Osteoblast (primary cell): ENCODE results near the gene COL4A2. TPM values are rescaled to one million over a fixed set of nuclear protein-coding genes. Genes with fewer than 3 reads are reported as not detected.

Experiments used
- DNase-seq: peaks from one replicate; pipeline ENCODE4 v3.0.0; 2011; ENCODE audit warnings: low spot score, mixed read lengths; ENCODE audit not compliant: insufficient read length; ENCODE audit errors: missing footprints
- H2AFZ ChIP-seq: 2 replicates; pipeline ENCODE4 v1.6.0; 2011; ENCODE audit warnings: mild to moderate bottlenecking, low read length
- H3K27ac ChIP-seq: 2 replicates; pipeline ENCODE4 v1.5.1; 2011; ENCODE audit warnings: mild to moderate bottlenecking, low read depth, low read length, moderate library complexity
- H3K27me3 ChIP-seq: 2 replicates; pipeline ENCODE4 v1.6.0; 2012; ENCODE audit warnings: mild to moderate bottlenecking, control low read depth, inconsistent platforms, low read length, moderate library complexity; ENCODE audit not compliant: insufficient read depth
- H3K36me3 ChIP-seq: 2 replicates; pipeline ENCODE4 v1.5.1; 2011; ENCODE audit warnings: mild to moderate bottlenecking, low read length, control low read depth, moderate library complexity; ENCODE audit not compliant: insufficient read depth
- H3K4me1 ChIP-seq: 2 replicates; pipeline ENCODE4 v1.5.1; 2011; ENCODE audit warnings: mild to moderate bottlenecking, low read length, control low read depth, moderate library complexity; ENCODE audit not compliant: insufficient read depth
- H3K4me2 ChIP-seq: 2 replicates; pipeline ENCODE4 v1.6.0; 2011; ENCODE audit warnings: mild to moderate bottlenecking, low read length; ENCODE audit not compliant: insufficient read depth
- H3K4me3 ChIP-seq: fragments of 200-600 bp; sonication (generic); 3 replicates; pipeline ENCODE4 v1.5.1; 2012; ENCODE audit warnings: mild to moderate bottlenecking, low read length, inconsistent platforms; ENCODE audit not compliant: insufficient read depth
- H3K79me2 ChIP-seq: 2 replicates; pipeline ENCODE4 v1.6.0; 2012; ENCODE audit warnings: mild to moderate bottlenecking, low read length, control low read depth, inconsistent platforms; ENCODE audit not compliant: insufficient read depth
- H3K9me3 ChIP-seq: 2 replicates; pipeline ENCODE4 v1.5.1; 2011; ENCODE audit warnings: low read depth, low read length, control low read depth
- H4K20me1 ChIP-seq: 2 replicates; pipeline ENCODE4 v1.6.0; 2012; ENCODE audit warnings: mild to moderate bottlenecking, low read length, control low read depth; ENCODE audit not compliant: insufficient read depth
- total RNA-seq: library from RNA; depleted of rRNA; stranded (reverse); fragments of >200 nt; gene quantifications from 2 replicates; pipeline ENCODE4 v1.2.3, GENCODE V29; 2012
- TF ChIP-seq, protein P1 (sequence below): IDR thresholded peaks from 2 replicates; pipeline ENCODE4 v1.5.1; 2011; ENCODE audit warnings: mild to moderate bottlenecking, low read depth, low read length, moderate library complexity; ENCODE audit errors: extremely low read depth

COL4A2 gene
- total RNA-seq, 1 donor: 267 TPM

GRCh38 chr13:110411688-110412059 lies 104.6 kb downstream of the COL4A2 start:
- Histone ChIP-seq H3K79me2 (peaks cover 21% of the 10 kb centered on the region), H4K20me1 (no peaks in the 10 kb centered on the region), H3K27me3 (no peaks in the 10 kb centered on the region), H3K4me1 (peaks cover 44% of the 10 kb centered on the region), H3K9me3 (no peaks in the 10 kb centered on the region), H3K4me2 (peak overlapping the region; percentile 15), H3K36me3 (peaks cover 33% of the 10 kb centered on the region), H2AFZ (no peak overlapping the region), H3K27ac (peak overlapping the region; percentile 89), H3K4me3 (no peak overlapping the region)
- no peak for DNase-seq
- TF ChIP-seq, protein P1, sequence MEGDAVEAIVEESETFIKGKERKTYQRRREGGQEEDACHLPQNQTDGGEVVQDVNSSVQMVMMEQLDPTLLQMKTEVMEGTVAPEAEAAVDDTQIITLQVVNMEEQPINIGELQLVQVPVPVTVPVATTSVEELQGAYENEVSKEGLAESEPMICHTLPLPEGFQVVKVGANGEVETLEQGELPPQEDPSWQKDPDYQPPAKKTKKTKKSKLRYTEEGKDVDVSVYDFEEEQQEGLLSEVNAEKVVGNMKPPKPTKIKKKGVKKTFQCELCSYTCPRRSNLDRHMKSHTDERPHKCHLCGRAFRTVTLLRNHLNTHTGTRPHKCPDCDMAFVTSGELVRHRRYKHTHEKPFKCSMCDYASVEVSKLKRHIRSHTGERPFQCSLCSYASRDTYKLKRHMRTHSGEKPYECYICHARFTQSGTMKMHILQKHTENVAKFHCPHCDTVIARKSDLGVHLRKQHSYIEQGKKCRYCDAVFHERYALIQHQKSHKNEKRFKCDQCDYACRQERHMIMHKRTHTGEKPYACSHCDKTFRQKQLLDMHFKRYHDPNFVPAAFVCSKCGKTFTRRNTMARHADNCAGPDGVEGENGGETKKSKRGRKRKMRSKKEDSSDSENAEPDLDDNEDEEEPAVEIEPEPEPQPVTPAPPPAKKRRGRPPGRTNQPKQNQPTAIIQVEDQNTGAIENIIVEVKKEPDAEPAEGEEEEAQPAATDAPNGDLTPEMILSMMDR: no peak

DNA sequence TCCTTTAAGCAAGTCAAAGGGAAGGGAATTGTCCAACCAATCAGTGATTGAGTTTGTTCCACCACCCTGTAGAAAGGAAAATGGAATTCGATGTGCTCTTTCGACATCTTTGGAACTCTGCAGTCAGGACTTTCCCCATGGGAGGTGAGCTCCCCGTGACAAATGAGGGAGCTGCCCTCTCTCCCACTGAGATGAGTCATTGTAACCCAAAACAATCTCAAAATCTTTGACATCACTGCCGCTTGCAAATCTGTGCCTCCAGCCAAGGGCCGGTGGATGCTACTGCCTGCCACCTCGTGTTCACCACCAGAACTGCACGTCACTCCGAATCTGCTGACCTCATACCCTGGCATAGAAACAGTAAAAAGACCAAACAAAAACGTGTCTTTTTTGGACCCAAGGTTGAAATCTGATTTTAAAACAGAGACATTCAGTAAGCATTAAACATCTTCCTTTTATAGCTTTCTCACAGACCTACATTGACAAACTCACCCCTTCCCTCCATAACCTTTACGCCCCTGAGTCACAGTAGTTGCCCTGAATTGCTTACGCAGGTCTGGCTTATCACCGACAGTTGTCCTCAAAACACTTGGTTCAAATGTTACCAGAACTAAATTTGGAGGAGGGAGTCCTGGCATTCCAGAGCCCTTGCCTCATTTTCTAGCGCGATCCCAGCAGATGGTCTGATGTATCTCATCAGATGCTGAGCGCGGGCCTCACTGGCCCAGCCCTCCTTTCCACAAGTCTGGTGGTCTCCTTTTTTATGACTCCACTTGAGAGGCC lies 105.2 kb downstream of the COL4A2 start:
- Histone ChIP-seq H4K20me1 (no peaks in the 10 kb centered on the region), H3K4me3 (no peak overlapping the region), H3K27me3 (no peaks in the 10 kb centered on the region), H3K27ac (peak overlapping the region; percentile 89), H3K4me2 (peak overlapping the region; percentile 15), H3K36me3 (peaks cover 33% of the 10 kb centered on the region), H3K4me1 (peaks cover 46% of the 10 kb centered on the region), H3K9me3 (no peaks in the 10 kb centered on the region), H3K79me2 (peaks cover 21% of the 10 kb centered on the region), H2AFZ (no peak overlapping the region)
- peak; percentile 96 for DNase-seq
- TF ChIP-seq, protein P1: peak; percentile 98

GRCh38 chr13:110413016-110413675 lies 106.1 kb downstream of the COL4A2 start:
- Histone ChIP-seq H3K79me2 (peaks cover 21% of the 10 kb centered on the region), H3K4me2 (no peak overlapping the region)

More at GRCh38 chr13:110413016-110413675, 106.1 kb downstream of the COL4A2 start:
- Histone ChIP-seq H3K4me1 (peaks cover 48% of the 10 kb centered on the region), H2AFZ (no peak overlapping the region), H4K20me1 (no peaks in the 10 kb centered on the region), H3K4me3 (no peak overlapping the region), H3K9me3 (no peaks in the 10 kb centered on the region), H3K36me3 (peaks cover 33% of the 10 kb centered on the region), H3K27me3 (no peaks in the 10 kb centered on the region), H3K27ac (peak overlapping the region; percentile 89)
- DNase-seq: no peak
- TF ChIP-seq, protein P1: no peak
